ENCODE measurements around the gene GABRB1.
"Not testable (repeated sequence)": the region's sequence is repeated elsewhere in the genome, so short reads cannot be mapped to it uniquely, and the experiment has no call there.

Gene GABRB1

GRCh38 chr4:47330866-47331265 lies 299.5 kb downstream of the GABRB1 start:
- no peak for DNase-seq

- no peak for DNase-seq
Observed at GRCh38 chr4:47334652-47335051, 303.3 kb downstream of the GABRB1 start.

- no peak for DNase-seq
Observed at GRCh38 chr4:47337893-47338292, 306.5 kb downstream of the GABRB1 start.

GRCh38 chr4:47340914-47341313 lies 309.5 kb downstream of the GABRB1 start:
- DNase-seq: no peak

- DNase-seq: no peak
Observed at GRCh38 chr4:47342796-47343195, 311.4 kb downstream of the GABRB1 start.

- no peak for DNase-seq
Observed at GRCh38 chr4:47349326-47349725, 318.0 kb downstream of the GABRB1 start.

- DNase-seq: no peak
Observed at GRCh38 chr4:47355568-47355967, 324.2 kb downstream of the GABRB1 start.

GRCh38 chr4:47359891-47360290 lies 328.5 kb downstream of the GABRB1 start:
- no peak for DNase-seq

GRCh38 chr4:47367761-47368160 lies 336.4 kb downstream of the GABRB1 start:
- DNase-seq: no peak

- DNase-seq: no peak
Observed at GRCh38 chr4:47368211-47368610, 336.8 kb downstream of the GABRB1 start.

- DNase-seq: no peak
Observed at GRCh38 chr4:47372561-47372960, 341.2 kb downstream of the GABRB1 start.

- no peak for DNase-seq
Observed at GRCh38 chr4:47373174-47373573, 341.8 kb downstream of the GABRB1 start.

- no peak for DNase-seq
Observed at GRCh38 chr4:47373709-47374108, 342.3 kb downstream of the GABRB1 start.

- no peak for DNase-seq
Observed at GRCh38 chr4:47374477-47374876, 343.1 kb downstream of the GABRB1 start.

- DNase-seq: not testable (repeated sequence)
Observed at GRCh38 chr4:47378021-47378530, 346.7 kb downstream of the GABRB1 start.

GRCh38 chr4:47381172-47381571 lies 349.8 kb downstream of the GABRB1 start:
- no peak for DNase-seq

- no peak for DNase-seq
Observed at GRCh38 chr4:47382846-47383360, 351.5 kb downstream of the GABRB1 start.

GRCh38 chr4:47383829-47384427 lies 352.6 kb downstream of the GABRB1 start:
- DNase-seq: peak; percentile 50

- no peak for DNase-seq
Observed at GRCh38 chr4:47386146-47386545, 354.8 kb downstream of the GABRB1 start.

- no peak for DNase-seq
Observed at GRCh38 chr4:47386561-47387235, 355.3 kb downstream of the GABRB1 start.

GRCh38 chr4:47390428-47391125 lies 359.2 kb downstream of the GABRB1 start:
- DNase-seq: no peak

GRCh38 chr4:47391256-47391655 lies 359.9 kb downstream of the GABRB1 start:
- DNase-seq: no peak

GRCh38 chr4:47406408-47406807 lies 375.0 kb downstream of the GABRB1 start:
- no peak for DNase-seq

- no peak for DNase-seq
Observed at GRCh38 chr4:47410271-47410670, 378.9 kb downstream of the GABRB1 start.

All from amniotic stem cell (primary cell).